Activated CD8-positive, alpha-beta memory T cell treated with anti-CD3 and anti-CD28 coated beads, Interleukin-2, amount 50 U/mL, for 48 hours (primary cell): ENCODE results near the gene UBE2H.
"Not testable (repeated sequence)": the region's sequence is repeated elsewhere in the genome, so short reads cannot be mapped to it uniquely, and the experiment has no call there.

ENCODE experiments used
- DNase-seq: peaks from one replicate; pipeline ENCODE4 v3.0.0-alpha.2; 2020

Gene UBE2H

DNA sequence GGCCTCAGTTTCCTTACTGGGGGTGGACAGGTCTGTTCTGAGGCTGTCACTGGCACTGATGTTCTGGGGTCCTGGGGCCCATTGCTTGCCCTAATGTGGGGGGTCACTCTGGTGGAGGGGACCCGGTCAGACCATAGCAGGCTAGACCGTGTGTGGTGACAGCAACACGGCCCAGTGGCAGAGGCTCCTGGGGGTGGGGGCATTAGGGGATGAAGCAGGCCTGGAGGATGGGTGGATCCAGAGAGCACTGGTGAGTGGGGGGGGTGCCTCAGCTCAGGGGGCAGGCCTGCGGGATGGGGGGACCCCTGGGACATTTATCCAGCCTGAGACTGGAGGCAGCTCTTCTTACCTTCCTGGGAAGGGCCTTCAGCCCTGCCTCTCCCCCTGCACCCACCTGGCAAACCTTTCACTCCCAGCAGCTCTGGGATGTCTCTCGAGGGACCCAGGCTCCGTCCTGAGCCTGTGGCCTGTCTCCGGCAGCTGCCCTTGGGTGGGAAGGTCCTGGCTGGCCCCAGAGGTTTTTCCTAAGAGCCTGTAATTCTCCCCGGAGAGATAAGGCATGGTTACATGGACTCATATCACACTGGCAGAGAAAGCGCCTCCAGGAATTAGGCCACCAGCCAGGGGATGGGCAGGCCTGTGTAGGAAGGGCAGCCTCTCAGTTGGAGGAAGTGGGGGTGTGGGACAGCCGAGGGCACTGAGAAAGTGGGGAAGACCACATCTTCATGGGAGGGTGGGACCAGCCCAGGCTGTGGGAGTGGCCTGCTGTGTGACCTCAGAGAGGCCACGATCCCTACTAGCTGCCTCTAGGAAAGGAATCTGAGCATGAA, 147.7 kb downstream of the UBE2H start:
- no peak for DNase-seq

- DNase-seq = no peak
Observed at GRCh38 chr7:129804111-129804889, 148.5 kb downstream of the UBE2H start.

DNA sequence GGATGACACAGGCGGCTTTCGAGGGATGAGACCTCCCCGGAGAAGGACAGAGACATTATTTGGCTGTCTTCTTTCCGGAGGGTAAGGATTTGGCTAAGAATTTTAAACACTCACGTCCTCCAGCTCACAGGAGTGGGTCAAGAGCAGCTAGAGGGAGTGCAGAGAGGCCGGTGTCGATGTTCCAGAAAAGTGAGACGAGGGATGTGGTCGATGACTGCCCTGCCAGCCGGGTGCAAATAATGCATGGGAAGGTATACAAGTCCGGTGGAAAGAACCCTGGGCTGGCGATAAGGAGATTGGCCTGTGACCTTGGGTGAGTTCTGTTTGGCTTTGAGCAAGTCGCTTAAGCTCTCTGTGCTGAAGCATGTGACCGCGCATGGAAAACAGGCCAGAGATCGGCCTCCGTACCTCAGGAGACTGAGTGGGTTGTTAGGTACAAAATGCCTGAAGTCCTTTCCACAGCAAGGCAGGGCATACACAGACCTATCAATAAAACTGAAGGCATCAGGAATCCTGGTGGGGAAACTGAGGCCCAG, 149.1 kb downstream of the UBE2H start:
- DNase-seq = no peak

GRCh38 chr7:129801882-129802281, 150.9 kb downstream of the UBE2H start:
- no peak for DNase-seq

GRCh38 chr7:129800901-129801300, 151.9 kb downstream of the UBE2H start:
- no peak for DNase-seq

GRCh38 chr7:129799350-129799955, 153.3 kb downstream of the UBE2H start:
- DNase-seq = no peak

GRCh38 chr7:129798616-129799349, 154.0 kb downstream of the UBE2H start:
- DNase-seq = no peak

DNA sequence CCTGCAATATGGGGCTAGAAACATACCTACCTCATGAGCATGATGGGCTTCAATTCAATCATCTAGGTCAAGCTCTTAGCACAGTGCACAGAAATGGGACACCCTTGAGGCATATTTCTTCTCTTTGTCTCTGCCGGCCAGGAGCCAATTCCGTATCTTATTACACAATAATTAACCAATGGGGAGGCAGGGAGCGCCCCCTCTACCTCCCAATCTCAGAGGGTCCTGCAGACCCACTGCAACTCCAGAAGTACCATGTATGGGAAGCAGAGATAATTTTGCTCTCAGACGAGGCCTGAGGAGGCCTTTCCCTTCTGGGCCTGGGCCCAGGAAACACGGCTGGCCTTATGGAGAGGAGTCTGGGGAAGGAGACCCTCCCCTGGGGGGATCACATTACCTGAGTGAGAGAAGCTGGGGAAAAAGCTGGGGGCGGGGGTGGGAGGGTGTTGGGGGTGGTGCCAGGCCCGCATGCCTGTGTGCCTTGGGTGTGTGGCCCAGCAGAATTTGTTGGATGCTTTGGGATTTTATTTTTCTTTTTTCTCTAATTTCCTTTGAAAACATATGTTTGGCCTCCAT, 155.5 kb downstream of the UBE2H start:
- DNase-seq = no peak

GRCh38 chr7:129796186-129796775, 156.5 kb downstream of the UBE2H start:
- DNase-seq = no peak

- DNase-seq = not testable (repeated sequence)
Observed at GRCh38 chr7:129794461-129794860, 158.3 kb downstream of the UBE2H start.

- no peak for DNase-seq
Observed at GRCh38 chr7:129793506-129794310, 159.1 kb downstream of the UBE2H start.

- no peak for DNase-seq
Observed at GRCh38 chr7:129792721-129793120, 160.0 kb downstream of the UBE2H start.

DNA sequence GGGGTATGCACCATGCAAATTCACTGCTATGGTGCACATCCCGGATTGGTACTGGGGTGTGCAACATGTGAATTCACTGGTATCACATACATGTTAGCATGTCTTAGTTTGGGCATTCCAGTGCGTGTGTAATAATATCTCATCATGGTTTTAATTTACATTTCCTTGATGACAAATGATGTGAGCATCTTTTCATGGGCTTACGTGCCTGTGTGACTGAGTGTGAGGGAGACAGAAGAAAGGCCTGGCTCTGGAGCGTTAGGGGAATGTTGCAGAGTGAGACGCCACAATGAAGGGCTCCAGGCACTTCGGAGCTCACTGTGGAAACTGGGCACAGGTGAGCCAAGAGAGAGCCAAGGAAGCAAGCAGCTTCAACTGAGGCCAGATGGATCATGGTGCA, 162.6 kb downstream of the UBE2H start:
- no peak for DNase-seq

GRCh38 chr7:129789652-129790051, 163.1 kb downstream of the UBE2H start:
- no peak for DNase-seq

GRCh38 chr7:129789000-129789399, 163.8 kb downstream of the UBE2H start:
- no peak for DNase-seq

GRCh38 chr7:129786825-129787563, 165.8 kb downstream of the UBE2H start:
- no peak for DNase-seq

DNA sequence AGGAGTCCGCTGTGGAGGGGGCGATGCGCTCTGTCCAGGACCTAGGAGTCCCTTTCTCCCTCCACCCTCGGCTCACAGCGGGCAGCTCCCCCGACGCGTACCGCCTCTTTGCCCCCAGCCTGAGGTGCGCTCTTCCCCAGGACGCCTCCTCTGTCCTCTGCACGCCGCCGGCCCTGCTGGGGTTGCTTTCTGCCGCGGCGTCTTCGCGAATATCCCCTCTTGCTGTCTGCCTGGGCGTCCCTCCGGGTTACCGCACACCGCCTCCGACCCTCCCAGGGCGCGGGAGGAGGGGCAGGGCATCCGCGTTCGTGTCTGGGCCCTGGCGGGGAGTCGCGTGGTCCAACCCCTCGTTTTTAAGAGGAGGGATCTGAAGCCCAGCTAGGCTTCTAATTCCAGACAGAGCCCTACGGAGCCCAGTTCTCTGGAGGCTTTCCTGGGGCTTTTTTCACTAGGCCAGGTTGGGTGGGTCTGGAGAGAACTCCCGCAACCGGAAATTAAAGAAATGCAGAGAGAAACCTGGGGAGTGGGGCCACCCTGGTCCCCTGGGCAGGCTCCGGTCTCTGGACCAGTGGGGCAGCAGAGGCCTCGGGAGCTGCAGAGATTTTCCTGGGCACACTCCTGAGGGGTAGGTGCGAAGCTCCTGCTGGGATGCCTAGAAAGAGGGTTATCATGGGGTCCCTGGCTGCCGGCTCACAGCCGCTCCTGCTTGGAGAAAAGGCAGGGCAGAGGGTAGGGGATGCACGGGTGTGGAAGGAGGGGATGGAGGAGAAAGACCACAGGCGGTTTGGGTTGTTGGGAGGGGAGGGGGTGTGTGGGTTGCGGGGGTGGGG, 166.9 kb downstream of the UBE2H start:
- no peak for DNase-seq

DNA sequence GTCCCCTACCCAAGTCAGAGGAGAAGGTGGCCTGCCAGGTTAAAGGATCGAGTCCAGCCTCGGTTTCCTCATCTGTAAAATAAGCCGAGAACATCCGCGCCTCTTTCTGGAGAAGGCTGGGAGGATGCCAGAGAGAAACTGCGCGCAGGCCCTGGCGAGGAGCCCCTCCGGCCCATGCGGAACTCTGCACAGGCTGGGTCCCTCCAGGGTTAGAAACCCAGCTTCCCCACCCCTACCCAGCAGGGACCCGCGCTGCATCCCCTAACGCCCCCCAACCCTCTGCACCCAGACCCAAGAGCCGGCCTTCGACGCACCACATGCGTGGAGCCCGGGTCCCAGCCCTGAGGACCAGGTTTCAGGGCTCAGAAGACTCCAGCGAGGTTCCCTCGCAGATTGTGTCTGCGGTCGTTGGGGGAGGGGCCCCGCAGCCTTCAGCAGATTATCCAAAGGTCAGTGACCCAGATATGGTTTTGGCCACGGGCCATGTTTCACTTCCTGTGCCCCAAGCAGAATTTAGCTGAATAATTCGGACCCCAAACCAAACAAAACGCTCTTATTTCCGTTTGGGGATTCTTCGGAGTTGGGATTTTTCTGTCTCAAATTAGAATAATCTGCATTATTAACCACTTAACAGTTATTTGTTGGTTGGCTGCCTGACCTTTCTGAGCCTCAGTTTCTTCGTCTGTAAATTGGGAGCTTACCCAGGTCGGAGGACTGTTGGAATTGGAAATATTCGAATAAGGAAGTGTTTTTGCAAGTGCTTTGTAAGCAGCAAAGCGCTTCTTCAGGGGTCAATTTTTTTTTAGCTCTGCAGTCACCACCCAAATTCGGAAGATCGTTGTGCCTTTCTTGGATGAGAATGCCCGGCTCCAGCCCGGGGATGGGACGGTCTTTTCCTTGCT, 167.7 kb downstream of the UBE2H start:
- no peak for DNase-seq
